Psoas muscle (tissue), 8 donors: ENCODE results near the gene TMEM271. TPM values are rescaled to one million over a fixed set of nuclear protein-coding genes. Genes with fewer than 3 reads are reported as not detected.

Experiments
- ATAC-seq, 4 donors: fragments of 200-7000 bp; cut with Tn5 transposase; one replicate each; pipeline ENCODE4 v1.9.1; 2020; ENCODE audit warnings: moderate library complexity in 3 of 4, mild to moderate bottlenecking in 2 of 4
- DNase-seq, 2 donors: peaks; one replicate each; pipeline ENCODE4 v3.0.0-alpha.2; 2020
- H3K27ac ChIP-seq: fragments of 200-600 bp; one replicate; pipeline ENCODE4 v1.8.0; 2022
- H3K27me3 ChIP-seq, 3 donors: fragments of 200-600 bp in 1 of 3; one replicate each; pipeline versions ENCODE4 v1.6.1 to v1.8.0; 2013 to 2022; ENCODE audit warnings: low read length in 2 of 3, mild to moderate bottlenecking in 2 of 3, moderate library complexity in 1 of 3; ENCODE audit not compliant: insufficient read depth in 3 of 3
- H3K36me3 ChIP-seq, 2 donors: fragments of 200-600 bp in 1 of 2; one replicate each; pipeline versions ENCODE4 v1.6.1 to v1.8.0; 2013 to 2022; ENCODE audit warnings: low read depth in 1 of 2, mild to moderate bottlenecking in 1 of 2, moderate library complexity in 1 of 2; ENCODE audit not compliant: insufficient read depth in 1 of 2
- H3K4me1 ChIP-seq: fragments of 200-600 bp; one replicate; pipeline ENCODE4 v1.8.0; 2022
- H3K4me3 ChIP-seq: fragments of 200-600 bp; one replicate; pipeline ENCODE4 v1.8.0; 2022; ENCODE audit warnings: mild to moderate bottlenecking
- H3K9me3 ChIP-seq: fragments of 200-600 bp; one replicate; pipeline ENCODE4 v1.8.0; 2022
- CTCF ChIP-seq: fragments of 200-600 bp; IDR thresholded peaks from one replicate; pipeline ENCODE4 v1.8.0; 2022; ENCODE audit warnings: antibody characterized with exemption
- WGBS, 3 donors: extraction: QIAGEN DNeasy Blood & Tissue Kit; methylation state at CpG; one replicate each; pipeline versions ENCODE4 v1.1.6 to v1.1.7; 2013; 5-methylcytosine and 5-hydroxymethylcytosine counted together
- intact Hi-C, 2 donors: fragments of 100-400 bp; cut with DNase I; formaldehyde crosslinking; loops; one replicate each; pipeline versions ENCODE4 v1.11.0 to v1.14.2; 2022
- polyA plus RNA-seq, 3 donors: library from polyadenylated mRNA; stranded (reverse); fragments of 200-250 nt; gene quantifications; one replicate each; pipeline ENCODE4 v1.2.3, GENCODE V29; 2013
- total RNA-seq, 4 donors: library from RNA; stranded (reverse); fragmentation: NEBNext Ultra II Directional in 2 of 4; extraction: Animal tissue kit (Norgen Biotek cat#: 25700) in 2 of 4; gene quantifications; one replicate each; pipeline versions ENCODE4 v1.2.1 to v1.2.4, GENCODE V29; 2021 to 2023
- donor health status: healthy with polysubstance abuse.
- donor health status: DM: no; HTN: no; CAD: no; lungs with moderate emphysema.
- donor health status: Bipolar disorder and iron deficiency.
- donor health status: healthy.
- donor health status: DM: yes; HTN: yes; CAD: no.
- donor health status: DM: no; HTN: no; CAD: no.
- donor health status: DM: no; HTN: no; CAD: no.
- donor health status: DM: yes; HTN: yes; CAD: no.

Gene TMEM271
- total and polyA plus RNA-seq, 7 donors, result not detected

- H3K36me3 ChIP-seq, result no peaks in the 10 kb centered on the region
- peaks cover 0 to 64% (median 34%) of the 10 kb centered on the region in 3 donors for H3K27me3 ChIP-seq
- ATAC-seq, result no peak
- H3K4me3 ChIP-seq, result no peak overlapping the region
- WGBS, 3 donors, result 1 to 2% (median 2%) methylated on average over 35 to 37 of the region's 37 CpGs
- intact Hi-C loops, result no loop called here
- H3K4me1 ChIP-seq, result no peaks in the 10 kb centered on the region
- H3K27ac ChIP-seq, result no peak overlapping the region
- no peaks in the 10 kb centered on the region for H3K9me3 ChIP-seq
- no peak for TF ChIP-seq CTCF
- no peak for DNase-seq
Measured at GRCh38 chr4:576991-577498, 950 bp upstream of the TMEM271 start.

GRCh38 chr4:575281-576141, 584 bp downstream of the TMEM271 start:
- Histone ChIP-seq H3K4me1 (no peaks in the 10 kb centered on the region), H3K27ac (no peak overlapping the region), H3K36me3 (no peaks in the 10 kb centered on the region), H3K4me3 (no peak overlapping the region), H3K27me3 (peaks cover 0 to 75% (median 34%) of the 10 kb centered on the region in 3 donors), H3K9me3 (no peaks in the 10 kb centered on the region)
- intact Hi-C loops, result no loop called here
- no peak for ATAC-seq
- WGBS, 3 donors, result 0 to 2% (median 0%) methylated on average over 33 to 124 of the region's 127 CpGs
- no peak for TF ChIP-seq CTCF
- no peak for DNase-seq

GRCh38 chr4:574346-575161, 1.5 kb downstream of the TMEM271 start:
- intact Hi-C loops, result no loop called here
- H3K27ac ChIP-seq, result no peak overlapping the region
- no peaks in the 10 kb centered on the region for H3K4me1 ChIP-seq
- TF ChIP-seq CTCF, result no peak
- WGBS, 3 donors, result 4 to 7% (median 6%) methylated on average over 26 to 68 of the region's 68 CpGs
- DNase-seq (no peak), ATAC-seq (no peak)
- peaks cover 0 to 77% (median 31%) of the 10 kb centered on the region in 3 donors for H3K27me3 ChIP-seq
- no peak overlapping the region for H3K4me3 ChIP-seq
- H3K9me3 ChIP-seq, result no peaks in the 10 kb centered on the region
- H3K36me3 ChIP-seq, result no peaks in the 10 kb centered on the region

- 42 to 46% (median 42%) methylated on average over 8 of the region's 8 CpGs for WGBS, 3 donors
- no peak overlapping the region for H3K4me3 ChIP-seq
Measured at GRCh38 chr4:573122-573892, 2.8 kb downstream of the TMEM271 start.

More at GRCh38 chr4:573122-573892, 2.8 kb downstream of the TMEM271 start:
- intact Hi-C loops, result no loop called here
- DNase-seq (no peak), ATAC-seq (no peak)
- Histone ChIP-seq H3K27ac (no peak overlapping the region), H3K27me3 (peaks cover 0 to 72% (median 21%) of the 10 kb centered on the region in 3 donors), H3K9me3 (no peaks in the 10 kb centered on the region), H3K36me3 (no peaks in the 10 kb centered on the region), H3K4me1 (no peaks in the 10 kb centered on the region)
- no peak for TF ChIP-seq CTCF
